ENCODE data around the gene TP53I11.

TP53I11 gene

GRCh38 chr11:44955015-44955738 lies 4.5 kb upstream of the TP53I11 start:
- TF ChIP-seq MAX (IDR thresholded peaks at IDR 0.05) (no peak), EP300 (IDR thresholded peaks at IDR 0.05; ENCODE audit: borderline replicate concordance) (no peak), CREB1 (IDR thresholded peaks at IDR 0.05; ENCODE audit: low read depth) (no peak), TAF1 (IDR thresholded peaks at IDR 0.05; ENCODE audit: low read depth) (no peak), TCF12 (IDR thresholded peaks at IDR 0.05; ENCODE audit: low read depth) (no peak), FOXM1 (IDR thresholded peaks at IDR 0.05; ENCODE audit: borderline replicate concordance, low read depth) (no peak), YY1 (IDR thresholded peaks at IDR 0.05; ENCODE audit: low read depth) (no peak), CEBPB (IDR thresholded peaks at IDR 0.05) (no peak), TEAD4 (IDR thresholded peaks at IDR 0.05) (no peak), EGR1 (IDR thresholded peaks at IDR 0.05) (no peak), REST (IDR thresholded peaks at IDR 0.05; ENCODE audit: low read depth) (no peak), ZBTB7A (IDR thresholded peaks at IDR 0.05; ENCODE audit: low read depth) (no peak)

- no peak for TF ChIP-seq RAD21 (IDR thresholded peaks at IDR 0.05; ENCODE audit: low read depth)
- TF ChIP-seq TEAD4 (IDR thresholded peaks at IDR 0.05) = no peak
- TF ChIP-seq YY1 (IDR thresholded peaks at IDR 0.05; ENCODE audit: low read depth) = no peak
- no peak for TF ChIP-seq EGR1 (IDR thresholded peaks at IDR 0.05)
These were observed 3.6 kb upstream of the TP53I11 start for GRCh38 chr11:44954051-44954906.

GRCh38 chr11:44952500-44953260 lies 2.0 kb upstream of the TP53I11 start:
- no peak for TF ChIP-seq USF1 (IDR thresholded peaks at IDR 0.05)
- no peak for TF ChIP-seq FOXM1 (IDR thresholded peaks at IDR 0.05; ENCODE audit: borderline replicate concordance, low read depth)
- no peak for TF ChIP-seq REST (IDR thresholded peaks at IDR 0.05; ENCODE audit: low read depth)
- TF ChIP-seq CREB1 (IDR thresholded peaks at IDR 0.05; ENCODE audit: low read depth) = no peak
- no peak for TF ChIP-seq MAX (IDR thresholded peaks at IDR 0.05)
- no peak for TF ChIP-seq EGR1 (IDR thresholded peaks at IDR 0.05)
- TF ChIP-seq TCF12 (IDR thresholded peaks at IDR 0.05; ENCODE audit: low read depth) = no peak
- TF ChIP-seq NFIC (IDR thresholded peaks at IDR 0.05) = no peak
- TF ChIP-seq EP300 (IDR thresholded peaks at IDR 0.05; ENCODE audit: borderline replicate concordance) = no peak
- no peak for TF ChIP-seq TEAD4 (IDR thresholded peaks at IDR 0.05)
- TF ChIP-seq CEBPB (IDR thresholded peaks at IDR 0.05) = no peak
- no peak for TF ChIP-seq TAF1 (IDR thresholded peaks at IDR 0.05; ENCODE audit: low read depth)
- no peak for TF ChIP-seq ZBTB7A (IDR thresholded peaks at IDR 0.05; ENCODE audit: low read depth)
- no peak for TF ChIP-seq YY1 (IDR thresholded peaks at IDR 0.05; ENCODE audit: low read depth)
- no peak for TF ChIP-seq RAD21 (IDR thresholded peaks at IDR 0.05; ENCODE audit: low read depth)

- no peak for TF ChIP-seq RAD21 (IDR thresholded peaks at IDR 0.05; ENCODE audit: low read depth)
- no peak for TF ChIP-seq CREB1 (IDR thresholded peaks at IDR 0.05; ENCODE audit: low read depth)
- TF ChIP-seq EP300 (IDR thresholded peaks at IDR 0.05; ENCODE audit: borderline replicate concordance) = no peak
- no peak for TF ChIP-seq TCF12 (IDR thresholded peaks at IDR 0.05; ENCODE audit: low read depth)
- TF ChIP-seq USF1 (IDR thresholded peaks at IDR 0.05) = no peak
- TF ChIP-seq ZBTB7A (IDR thresholded peaks at IDR 0.05; ENCODE audit: low read depth) = no peak
- TF ChIP-seq TAF1 (IDR thresholded peaks at IDR 0.05; ENCODE audit: low read depth) = no peak
- TF ChIP-seq MAX (IDR thresholded peaks at IDR 0.05) = no peak
- TF ChIP-seq EGR1 (IDR thresholded peaks at IDR 0.05) = no peak
- no peak for TF ChIP-seq CEBPB (IDR thresholded peaks at IDR 0.05)
- no peak for TF ChIP-seq FOXM1 (IDR thresholded peaks at IDR 0.05; ENCODE audit: borderline replicate concordance, low read depth)
- no peak for TF ChIP-seq REST (IDR thresholded peaks at IDR 0.05; ENCODE audit: low read depth)
- no peak for TF ChIP-seq NFIC (IDR thresholded peaks at IDR 0.05)
- no peak for TF ChIP-seq TEAD4 (IDR thresholded peaks at IDR 0.05)
These were observed 1.4 kb upstream of the TP53I11 start for GRCh38 chr11:44952082-44952481.

Data from Ishikawa (cell line).